ENCODE results near the gene NACC1.

The NACC1 gene

GRCh38 chr19:13117772-13118423 lies at the start of gene NACC1:
Gene NACC1, plus strand, starts transcription at chr19:13118264. Its CDS starts 16,944 bp downstream, at chr19:13135208.
- peak; percentile 95 for DNase-seq

DNA sequence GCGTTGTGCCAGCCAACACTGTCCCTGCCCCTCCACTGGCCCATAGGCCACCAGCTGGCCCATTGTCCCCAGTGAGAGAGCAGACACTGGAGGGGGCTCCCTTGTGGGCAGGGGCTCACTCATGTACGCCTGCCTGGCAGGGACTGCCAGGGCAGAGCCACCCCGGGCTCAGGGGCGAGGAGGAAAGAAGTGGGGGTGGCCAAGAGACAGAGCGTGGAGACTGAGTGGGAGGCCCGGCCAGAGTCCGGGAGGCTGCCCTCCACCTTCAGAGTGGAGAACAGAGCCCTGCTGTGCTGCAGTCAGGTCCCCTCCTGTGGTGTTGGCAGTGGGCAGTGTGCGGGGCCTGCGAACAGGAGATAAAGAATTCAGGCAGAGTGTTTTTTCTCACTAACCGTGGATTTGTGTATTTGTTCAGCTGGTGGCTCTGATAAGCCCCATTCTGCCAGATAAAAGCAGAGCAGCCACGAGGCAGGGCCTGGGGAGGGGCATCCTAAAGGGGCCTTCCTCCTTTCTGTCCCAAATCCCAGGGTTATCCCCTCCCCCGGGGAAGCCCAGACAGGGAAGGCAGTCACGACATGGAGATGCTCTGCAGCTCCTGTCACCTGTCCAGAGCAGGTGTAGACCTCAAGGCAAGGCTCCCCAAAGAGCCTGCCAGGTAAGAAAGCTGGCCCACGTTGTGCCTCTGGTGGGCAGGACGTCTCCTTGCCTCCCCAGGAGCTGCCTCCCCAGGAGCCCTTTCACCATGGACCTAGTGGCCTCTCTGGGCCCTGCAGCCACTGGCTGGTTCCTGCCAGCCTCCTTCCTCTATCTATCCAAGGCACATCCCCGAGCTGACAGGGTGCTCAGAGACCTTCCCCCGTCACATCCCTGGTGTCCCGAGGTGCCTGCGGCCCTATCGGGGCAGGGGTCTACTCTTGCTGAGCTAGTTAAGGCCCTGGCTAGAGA lies 48.4 kb upstream of the NACC1 start:
- DNase-seq = no peak

DNA sequence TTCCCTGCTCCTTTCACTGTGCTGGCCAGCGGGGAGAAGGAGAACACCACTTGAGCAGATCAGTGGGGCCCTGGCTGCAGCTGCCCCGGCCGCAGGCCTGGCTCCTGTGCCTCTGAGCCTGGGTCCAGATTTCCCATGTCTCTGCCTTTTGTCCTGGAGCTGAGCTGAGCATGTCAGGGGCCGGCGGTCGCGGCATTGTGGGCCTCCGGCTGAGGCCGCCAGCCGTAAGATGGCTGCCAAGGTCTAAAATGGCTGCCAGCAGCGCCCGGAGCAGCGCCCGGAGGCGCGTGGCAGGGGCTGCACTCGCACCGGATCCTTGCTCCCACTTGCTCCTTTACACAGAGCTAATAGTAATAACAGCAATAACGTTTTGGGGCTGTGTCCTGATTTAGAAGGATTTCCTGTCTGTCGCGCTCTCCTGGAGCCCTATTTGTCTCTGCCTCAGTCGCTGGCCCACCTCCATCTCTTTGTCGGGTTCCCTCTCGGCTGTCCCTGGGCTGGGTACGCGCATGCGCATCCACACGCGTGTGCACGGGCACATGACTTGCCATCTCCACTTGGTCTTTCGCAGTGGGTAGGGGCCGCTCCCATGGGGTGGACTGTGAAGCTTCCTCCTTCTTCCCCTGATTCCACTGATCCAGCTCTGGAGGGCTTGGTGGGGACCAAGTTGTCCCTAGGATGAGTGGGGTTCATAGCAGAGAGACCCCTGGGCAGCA lies 47.5 kb upstream of the NACC1 start:
- no peak for DNase-seq

- no peak for DNase-seq
Observed at GRCh38 chr19:13071444-13072187, 46.4 kb upstream of the NACC1 start.

GRCh38 chr19:13072188-13072908 lies 45.7 kb upstream of the NACC1 start:
- no peak for DNase-seq

DNA sequence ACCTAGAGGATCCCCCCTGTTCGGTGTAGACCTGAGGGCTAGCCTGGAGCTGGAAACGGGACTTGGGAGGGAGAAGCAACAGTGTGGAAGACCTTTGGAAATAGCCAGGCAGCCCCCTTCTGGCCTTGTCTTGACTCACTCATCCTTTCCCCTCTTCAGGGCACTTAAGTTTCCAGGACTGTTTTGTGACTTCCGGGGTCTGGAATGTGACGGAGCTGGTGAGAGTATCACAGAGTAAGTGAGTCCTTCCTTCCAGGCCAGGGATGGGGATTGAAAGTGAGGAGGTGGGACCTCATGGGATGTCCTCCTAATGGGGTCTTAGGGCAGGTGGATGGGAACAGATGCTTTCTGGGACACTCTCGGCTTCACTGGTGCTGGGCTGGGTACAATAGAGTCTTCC lies 44.8 kb upstream of the NACC1 start:
- no peak for DNase-seq

GRCh38 chr19:13074378-13074777 lies 43.7 kb upstream of the NACC1 start:
- no peak for DNase-seq

DNA sequence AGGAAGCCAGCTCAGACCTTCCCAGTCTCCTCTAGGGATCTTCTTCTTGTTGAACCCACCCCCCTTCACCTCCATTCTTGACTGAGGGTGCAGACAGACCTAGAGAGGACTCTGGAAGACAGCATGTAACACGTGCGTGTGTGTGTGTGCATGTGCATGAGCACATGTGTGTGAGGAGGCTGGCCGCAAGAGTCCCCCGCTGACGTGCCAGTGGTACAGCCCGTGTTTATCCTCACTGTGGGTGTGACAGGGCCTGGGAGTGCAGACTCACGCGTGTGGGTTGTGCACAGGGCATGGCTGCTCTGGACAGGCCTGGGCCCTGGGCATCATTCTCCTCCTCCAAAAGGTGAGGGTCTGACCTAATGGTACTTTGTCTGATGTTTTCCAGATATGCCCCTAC lies 41.7 kb upstream of the NACC1 start:
- no peak for DNase-seq

- DNase-seq = no peak
Observed at GRCh38 chr19:13076787-13077186, 41.3 kb upstream of the NACC1 start.

GRCh38 chr19:13077240-13077639 lies 40.8 kb upstream of the NACC1 start:
- no peak for DNase-seq

- no peak for DNase-seq
Observed at GRCh38 chr19:13078381-13078780, 39.7 kb upstream of the NACC1 start.

DNA sequence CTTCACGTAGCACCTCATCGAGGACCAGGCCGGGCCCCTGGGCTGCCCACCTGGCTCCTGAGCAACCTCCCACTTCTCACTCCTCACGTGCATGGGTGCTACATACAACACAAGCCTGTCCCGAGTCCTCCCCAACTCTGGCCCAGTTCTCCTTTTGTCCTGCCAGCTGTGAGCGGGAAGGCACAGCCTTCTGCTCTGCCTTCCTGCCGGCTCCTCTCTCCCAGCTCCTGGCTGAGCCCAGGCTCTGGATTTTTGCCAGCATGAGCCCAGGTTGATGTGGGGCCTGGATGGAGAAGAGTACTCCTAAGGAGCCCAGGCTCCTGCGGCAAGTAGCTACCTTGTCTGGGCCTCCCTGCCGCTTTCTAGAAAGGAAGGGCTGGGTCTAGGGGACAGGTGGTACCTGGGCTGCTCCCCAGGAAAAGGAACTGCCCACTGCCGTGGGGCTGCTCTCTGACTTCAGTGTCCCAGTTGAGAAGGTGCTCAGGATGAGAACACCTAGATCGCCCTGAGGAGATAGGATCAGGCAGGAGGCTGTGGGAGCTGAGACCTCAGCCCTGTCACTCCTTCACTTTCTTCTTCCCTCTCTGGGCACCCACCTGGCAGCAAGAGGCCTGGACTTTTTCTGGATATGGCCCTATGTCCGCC lies 39.0 kb upstream of the NACC1 start:
- DNase-seq = no peak

GRCh38 chr19:13079542-13079986 lies 38.5 kb upstream of the NACC1 start:
- no peak for DNase-seq

- no peak for DNase-seq
Observed at GRCh38 chr19:13082192-13083007, 35.7 kb upstream of the NACC1 start.

- no peak for DNase-seq
Observed at GRCh38 chr19:13083008-13083404, 35.1 kb upstream of the NACC1 start.

- DNase-seq = no peak
Observed at GRCh38 chr19:13083627-13084026, 34.4 kb upstream of the NACC1 start.

- DNase-seq = no peak
Observed at GRCh38 chr19:13085666-13086065, 32.4 kb upstream of the NACC1 start.

- no peak for DNase-seq
Observed at GRCh38 chr19:13086341-13086740, 31.7 kb upstream of the NACC1 start.

GRCh38 chr19:13087295-13087694 lies 30.8 kb upstream of the NACC1 start:
- no peak for DNase-seq

GRCh38 chr19:13087795-13088537 lies 30.1 kb upstream of the NACC1 start:
- no peak for DNase-seq
